Breast epithelium (tissue), 3 donors: ENCODE measurements around the gene NDST1.

Experiments
- POLR2A ChIP-seq: fragments of 450-650 bp; IDR thresholded peaks from one replicate; pipeline ENCODE4 v1.6.1; 2016; ENCODE audit warnings: antibody characterized with exemption, mild to moderate bottlenecking, moderate library complexity
- POLR2AphosphoS5 ChIP-seq, 3 donors: sonication (generic); formaldehyde crosslinking; IDR thresholded peaks; one replicate each; pipeline ENCODE4 v1.6.1; 2017; ENCODE audit warnings: antibody characterized with exemption in 3 of 3
- TF ChIP-seq, protein P1 (sequence below), 3 donors: fragments of 450-650 bp; IDR thresholded peaks; one replicate each; pipeline ENCODE4 v1.5.1; 2016 to 2017; ENCODE audit warnings: antibody characterized with exemption in 3 of 3, mild to moderate bottlenecking in 3 of 3, moderate library complexity in 3 of 3

DNA sequence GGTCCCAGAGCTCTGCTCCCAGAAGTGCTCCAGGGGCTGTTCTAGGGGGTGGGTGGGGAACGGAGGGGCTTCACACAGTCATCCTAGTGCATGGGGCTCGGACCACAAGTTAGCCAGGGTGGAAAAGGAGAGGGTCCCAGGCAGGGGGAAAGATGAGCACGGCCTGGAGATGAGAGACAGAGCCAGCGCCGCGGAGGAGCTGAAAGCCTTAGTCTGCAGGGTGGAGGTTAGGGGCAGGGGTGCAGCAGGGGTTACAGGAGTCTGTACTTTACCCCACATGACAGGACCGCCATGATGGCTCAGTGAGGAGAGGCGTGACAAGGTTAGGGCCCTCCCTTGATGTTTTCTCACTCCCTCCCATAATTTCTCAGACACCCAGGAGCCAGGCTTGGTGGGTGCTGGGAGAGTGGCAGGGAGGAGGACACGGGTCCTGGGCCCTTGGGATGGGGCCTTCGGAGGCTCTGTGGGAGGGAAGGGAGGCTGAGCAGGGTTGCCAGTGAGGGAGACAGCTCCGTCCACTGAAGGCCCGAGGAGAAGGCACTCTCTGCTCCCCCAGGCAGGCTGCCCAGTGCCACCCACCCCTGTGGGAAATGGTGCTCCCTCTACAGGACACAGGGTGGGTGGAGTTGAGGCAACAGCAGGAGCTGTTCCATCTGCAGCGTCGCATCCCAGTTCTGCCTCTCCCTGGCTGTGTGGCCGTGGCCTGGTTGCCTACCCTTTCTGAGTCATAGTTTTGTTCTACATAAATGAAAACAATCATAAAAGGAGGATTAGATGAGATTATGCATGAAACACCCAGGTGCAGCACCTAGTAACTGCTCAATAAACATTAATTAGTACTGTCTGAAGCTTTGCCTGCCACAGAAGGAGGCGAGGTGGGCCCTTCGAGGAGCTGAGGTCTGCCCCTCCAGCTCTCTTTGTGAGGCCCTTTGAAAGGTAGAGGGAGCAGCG, 66.2 kb downstream of the NDST1 start:
- TF ChIP-seq, protein P1, sequence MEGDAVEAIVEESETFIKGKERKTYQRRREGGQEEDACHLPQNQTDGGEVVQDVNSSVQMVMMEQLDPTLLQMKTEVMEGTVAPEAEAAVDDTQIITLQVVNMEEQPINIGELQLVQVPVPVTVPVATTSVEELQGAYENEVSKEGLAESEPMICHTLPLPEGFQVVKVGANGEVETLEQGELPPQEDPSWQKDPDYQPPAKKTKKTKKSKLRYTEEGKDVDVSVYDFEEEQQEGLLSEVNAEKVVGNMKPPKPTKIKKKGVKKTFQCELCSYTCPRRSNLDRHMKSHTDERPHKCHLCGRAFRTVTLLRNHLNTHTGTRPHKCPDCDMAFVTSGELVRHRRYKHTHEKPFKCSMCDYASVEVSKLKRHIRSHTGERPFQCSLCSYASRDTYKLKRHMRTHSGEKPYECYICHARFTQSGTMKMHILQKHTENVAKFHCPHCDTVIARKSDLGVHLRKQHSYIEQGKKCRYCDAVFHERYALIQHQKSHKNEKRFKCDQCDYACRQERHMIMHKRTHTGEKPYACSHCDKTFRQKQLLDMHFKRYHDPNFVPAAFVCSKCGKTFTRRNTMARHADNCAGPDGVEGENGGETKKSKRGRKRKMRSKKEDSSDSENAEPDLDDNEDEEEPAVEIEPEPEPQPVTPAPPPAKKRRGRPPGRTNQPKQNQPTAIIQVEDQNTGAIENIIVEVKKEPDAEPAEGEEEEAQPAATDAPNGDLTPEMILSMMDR (IDR thresholded peaks at IDR 0.05): no peak
- no peak for TF ChIP-seq POLR2A
- TF ChIP-seq POLR2AphosphoS5 (IDR thresholded peaks at IDR 0.05): no peak
